CD4-positive, alpha-beta T cell treated with Interleukin-17A for 4 hours (primary cell): Measurements from ENCODE around the gene NCOA7.

Experiments
- DNase-seq: peaks from one replicate; pipeline ENCODE4 v3.0.0-alpha.2; 2020; ENCODE audit warnings: mixed read lengths

The NCOA7 gene

DNA sequence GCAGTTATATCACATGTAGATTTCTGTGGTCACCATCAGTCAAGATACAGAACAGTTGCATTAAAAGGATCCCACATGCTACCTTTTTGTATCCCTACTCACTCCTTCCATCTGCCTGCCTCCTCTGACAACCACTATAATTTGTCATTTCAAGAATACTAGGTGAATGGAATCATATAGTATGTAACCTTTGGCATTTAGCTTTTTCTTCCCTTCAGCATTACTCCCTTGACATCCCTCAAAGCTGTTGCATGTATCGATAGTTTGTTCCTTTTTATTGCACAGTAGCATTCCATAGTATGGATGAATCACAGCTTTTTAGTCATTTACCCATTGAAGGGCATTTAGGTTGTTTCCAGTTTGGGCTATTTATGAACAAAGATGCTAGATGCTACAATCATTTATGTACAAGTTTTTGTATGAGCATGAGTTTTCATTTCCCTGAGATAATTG, 26.1 kb downstream of the NCOA7 start:
- no peak for DNase-seq

DNA sequence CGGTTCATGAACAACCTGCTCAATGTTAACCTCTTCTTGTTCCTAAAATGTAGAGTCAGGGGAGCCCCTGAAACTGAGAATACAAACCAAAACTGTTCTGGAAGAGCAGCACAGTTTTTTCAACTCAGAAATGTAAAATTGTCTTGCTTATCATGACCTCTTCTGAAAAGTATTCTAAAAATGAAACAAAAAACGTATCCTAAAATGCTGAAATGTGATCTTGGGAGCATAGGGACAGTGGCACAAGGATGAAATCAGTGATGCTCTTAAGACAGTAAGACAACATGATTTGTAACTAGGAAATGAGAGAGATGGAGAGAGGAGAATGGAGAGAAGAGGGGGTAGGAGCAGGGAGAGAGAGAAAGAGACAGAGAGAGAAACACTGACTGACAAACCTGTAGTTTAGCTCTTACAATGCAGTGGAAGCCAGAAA, 27.5 kb downstream of the NCOA7 start:
- no peak for DNase-seq

DNA sequence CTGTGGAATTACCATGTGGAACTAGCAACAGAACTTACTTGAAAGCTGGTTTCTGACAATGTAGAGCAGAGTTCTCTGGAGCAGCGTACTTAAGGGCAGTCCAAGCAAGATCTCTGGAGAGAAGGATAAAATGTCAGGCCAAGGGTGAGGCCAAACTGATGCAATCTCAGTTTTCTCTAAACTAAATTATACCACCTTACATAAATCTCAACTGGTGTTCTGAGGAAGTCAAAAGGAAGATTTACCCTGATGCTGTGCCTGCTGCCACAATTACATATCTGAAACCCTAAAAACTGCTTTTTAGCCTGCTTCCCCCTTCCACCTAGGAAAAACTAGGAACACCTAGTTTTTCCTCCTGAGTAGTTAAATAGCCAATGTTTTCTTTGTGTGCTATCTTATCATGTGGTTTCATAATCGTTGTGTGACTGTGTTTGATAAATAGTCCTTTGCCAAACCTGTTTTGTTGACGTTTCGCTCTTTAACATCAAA, 28.1 kb downstream of the NCOA7 start:
- no peak for DNase-seq

DNA sequence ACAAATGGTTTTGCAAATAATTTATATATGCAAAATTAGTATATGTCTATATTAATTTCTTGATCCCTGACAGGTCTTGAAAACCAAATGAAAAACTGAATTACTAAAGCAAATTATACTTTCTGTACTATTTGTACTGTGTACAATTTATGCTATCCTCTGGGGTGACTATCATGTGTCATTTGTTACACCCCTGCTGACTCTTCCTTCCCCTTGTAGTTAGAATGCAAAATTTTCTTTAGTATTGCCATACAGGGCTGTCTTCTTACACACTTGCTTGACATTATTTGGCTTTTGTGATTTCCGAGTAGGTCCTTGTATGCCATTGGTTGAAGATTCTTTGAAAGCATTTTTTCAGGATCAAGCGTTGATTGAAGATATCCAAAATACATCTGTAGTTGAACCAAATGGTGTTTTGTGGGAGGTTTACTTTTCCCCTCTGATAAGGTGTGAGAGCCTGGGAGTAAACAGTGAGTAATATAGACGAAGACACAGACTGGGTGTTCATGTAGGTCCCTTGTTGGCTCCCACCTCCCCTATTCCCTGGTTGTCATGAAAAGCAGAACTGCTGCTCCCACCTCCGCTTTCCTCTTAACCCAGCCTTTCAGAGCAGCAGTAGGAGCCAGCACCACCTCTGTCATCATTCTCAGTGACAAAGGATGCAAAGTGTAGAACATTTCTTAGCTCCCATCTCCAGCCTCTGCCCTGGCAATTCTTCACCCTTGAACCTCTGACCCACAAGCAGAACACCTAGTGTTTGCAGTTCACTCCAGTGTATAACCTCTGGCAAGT, 29.0 kb downstream of the NCOA7 start:
- DNase-seq, result no peak

DNA sequence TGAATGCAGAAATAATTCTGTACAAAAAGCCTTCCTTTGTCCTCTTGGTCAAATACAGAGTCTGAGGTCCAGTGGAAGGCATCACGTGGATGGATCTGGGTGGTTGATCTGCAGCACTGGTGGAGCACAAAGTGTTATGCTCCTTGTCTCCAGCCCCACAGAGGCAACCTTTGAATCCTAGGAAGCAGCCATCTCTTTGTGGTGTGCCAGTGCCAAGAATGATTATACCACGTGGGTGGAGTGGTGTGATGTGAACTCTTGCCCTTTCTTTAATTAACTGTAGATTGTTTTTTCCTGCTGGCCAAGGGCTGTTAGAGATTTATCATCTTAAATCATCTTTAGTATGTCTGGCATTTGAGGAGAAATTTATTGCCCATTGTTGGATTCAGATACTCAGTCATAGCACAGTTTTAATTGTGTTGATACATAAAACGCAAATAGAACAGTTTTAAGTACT, 31.1 kb downstream of the NCOA7 start:
- DNase-seq, result no peak

DNA sequence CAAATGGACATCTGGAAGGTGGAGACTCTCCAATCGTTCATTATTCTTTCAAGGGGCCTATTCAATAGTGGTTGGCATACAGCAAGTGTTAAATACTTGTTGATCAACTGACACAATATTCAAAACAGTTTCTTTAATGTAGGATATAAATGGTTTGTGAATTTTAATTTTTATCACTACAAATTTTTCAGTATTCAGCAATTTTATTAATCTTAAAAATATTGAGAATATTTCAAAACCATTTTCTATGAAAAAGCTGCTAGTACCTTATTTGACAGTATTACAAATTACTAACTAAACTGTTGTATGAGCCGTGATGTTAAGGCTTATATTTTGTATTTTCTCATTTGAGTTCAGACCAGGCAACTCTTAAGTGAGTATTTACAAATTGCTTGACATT, 32.4 kb downstream of the NCOA7 start:
- DNase-seq, result no peak

DNA sequence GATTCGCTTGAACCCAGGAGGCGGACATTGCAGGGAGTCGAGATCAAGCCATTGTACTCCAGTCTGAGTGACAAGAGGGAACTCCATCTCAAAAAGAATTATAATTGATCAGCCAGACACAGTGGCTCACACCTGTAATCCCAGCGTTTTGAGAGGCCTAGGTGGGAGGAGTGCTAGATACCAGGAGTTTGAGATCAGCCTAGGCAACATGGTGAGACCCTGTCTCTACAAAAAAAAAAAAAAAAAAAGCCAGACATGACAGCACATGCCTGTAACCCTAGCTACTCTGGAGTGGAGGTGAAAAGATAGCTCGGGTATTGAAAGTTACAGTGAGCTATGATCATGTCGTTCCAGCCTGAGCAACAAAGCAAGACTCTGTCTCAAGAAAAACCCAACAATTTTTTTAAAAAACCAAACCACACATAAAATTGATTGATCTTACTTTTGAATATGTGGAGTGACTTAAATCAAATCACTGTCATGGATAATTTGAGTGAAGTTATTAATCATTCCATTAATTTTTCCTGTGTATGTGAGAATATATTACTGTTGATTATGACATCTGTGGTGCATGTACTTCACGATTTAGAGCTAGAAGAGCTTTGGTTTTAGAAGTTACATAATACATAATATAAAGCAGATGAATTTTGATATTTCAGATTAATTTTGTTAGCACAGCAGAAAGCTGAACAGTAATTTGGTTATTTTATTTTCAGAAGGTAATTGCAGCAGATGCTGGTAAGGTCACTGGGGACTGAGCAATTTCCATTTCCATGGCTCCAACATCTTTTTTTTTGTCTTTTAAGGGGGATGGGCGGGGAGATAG, 34.4 kb downstream of the NCOA7 start:
- no peak for DNase-seq

DNA sequence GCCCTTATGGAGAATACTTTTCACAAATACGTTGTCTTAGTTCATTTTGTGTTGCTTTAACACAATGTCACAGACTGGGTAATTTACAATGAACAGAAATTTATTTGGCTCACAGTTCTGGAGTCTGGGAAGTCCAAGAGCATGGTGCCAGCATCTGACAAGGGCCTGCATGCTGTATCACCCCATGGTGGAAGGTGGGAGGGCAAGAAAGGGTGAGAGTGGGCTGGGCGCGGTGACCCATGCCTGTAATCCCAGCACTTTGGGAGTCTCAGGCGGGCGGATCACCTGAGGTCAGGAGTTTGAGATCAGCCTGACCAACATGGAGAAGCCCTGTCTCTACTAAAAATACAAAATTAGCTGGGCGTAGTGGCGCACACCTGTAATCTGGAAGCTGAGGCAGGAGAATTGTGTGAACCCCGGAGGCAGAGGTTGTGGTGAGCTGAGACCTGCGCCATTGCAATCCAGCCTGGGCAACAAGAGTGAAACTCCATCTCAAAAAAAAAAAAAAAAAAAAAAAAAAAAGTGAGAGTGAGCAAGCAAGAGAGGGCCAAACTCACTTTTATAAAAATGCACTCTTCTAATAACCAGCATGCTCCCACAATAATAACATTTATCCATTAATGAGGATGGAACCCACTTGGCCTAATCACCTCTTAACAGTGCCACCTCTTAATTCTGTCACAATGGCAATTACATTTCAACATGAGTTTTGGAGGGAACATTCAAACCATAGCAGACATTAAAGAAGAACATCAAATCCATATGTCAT, 36.1 kb downstream of the NCOA7 start:
- DNase-seq, result no peak

DNA sequence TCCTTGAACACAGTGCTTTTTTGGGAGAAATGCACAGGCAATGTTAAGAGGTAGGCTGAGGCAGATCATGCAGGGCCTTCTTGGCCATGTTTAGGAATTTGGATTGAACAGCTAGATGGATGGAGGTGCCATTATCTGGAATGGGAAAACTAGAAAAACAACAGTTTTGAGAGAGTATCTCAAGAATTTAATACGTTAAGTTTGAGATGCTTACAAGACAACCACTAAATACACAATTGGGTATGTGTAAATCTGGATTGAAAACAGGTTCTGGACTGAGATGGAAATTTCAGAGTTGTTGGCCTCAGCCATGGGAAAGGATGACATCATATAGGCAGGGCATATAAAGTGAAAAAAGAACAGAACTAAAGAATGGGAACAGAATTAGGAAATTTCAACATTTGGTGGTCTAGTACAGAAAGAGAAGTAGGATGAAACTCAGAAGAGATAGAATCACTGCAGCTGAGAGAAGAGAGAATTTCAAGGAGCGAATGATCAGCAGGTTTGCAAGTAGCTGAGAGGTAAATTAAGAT, 37.1 kb downstream of the NCOA7 start:
- no peak for DNase-seq

DNA sequence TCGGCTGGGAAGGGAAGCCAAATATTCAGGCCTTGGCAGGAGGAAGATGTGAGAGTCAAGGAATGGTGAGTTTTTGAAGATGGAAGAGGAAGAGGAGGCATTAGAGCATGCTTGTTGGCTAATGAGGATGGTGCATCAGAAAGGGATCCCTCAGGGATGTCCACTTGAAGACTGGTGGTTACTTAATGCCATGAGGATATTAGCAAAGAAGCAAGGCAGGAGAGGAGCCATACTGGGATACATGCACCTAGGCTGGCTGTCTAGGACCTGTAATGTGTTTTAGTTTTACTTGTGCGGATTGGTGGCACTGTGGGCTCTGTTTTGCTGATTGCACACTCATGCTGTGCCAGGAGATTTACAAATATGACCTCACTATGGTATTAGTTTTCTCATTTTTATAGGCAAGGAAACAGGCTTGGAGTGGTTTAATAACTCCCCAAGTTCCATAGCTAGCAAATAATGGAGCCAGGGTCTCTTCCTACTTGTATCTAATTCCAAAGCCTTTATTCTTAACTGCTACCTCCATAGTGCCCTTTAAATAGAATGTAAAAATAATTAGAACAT, 37.8 kb downstream of the NCOA7 start:
- no peak for DNase-seq

DNA sequence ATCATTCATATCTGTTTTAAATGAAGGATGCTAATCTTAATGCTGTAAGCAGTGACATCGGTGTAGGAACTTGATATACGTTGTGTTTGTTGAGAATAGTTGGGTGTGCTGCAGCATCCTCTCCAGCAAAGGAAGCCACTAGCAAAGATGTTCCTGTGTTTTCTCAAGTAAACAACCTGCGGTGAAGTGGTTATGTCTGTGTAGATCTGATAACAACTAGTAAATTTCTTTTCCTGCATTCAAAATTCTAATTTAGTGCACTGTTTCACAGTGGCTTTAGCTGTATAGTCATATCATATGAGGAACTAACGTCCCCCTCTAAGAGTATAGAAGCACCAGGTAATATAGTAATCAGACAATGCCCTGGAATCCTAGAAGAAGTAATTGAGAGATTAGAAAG, 38.7 kb downstream of the NCOA7 start:
- peak; percentile 36 for DNase-seq

DNA sequence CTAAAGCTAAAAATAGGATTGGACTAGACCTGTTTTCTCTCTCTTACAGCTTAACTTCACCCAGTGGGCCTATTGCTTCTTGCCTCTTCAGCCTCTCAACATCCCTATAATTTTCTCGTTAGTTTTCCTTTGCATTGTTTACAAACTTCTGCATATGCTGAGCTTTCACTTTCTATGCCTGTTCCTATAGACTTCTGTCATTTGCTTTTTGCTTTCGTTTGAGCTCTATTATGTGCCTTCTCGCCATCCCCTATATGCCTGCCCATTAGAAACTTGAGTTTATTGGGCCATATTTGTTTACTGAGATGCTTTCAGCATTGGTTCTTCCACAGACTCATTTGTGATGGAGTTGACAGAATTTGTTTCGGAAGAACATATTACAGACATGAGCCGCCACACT, 40.9 kb downstream of the NCOA7 start:
- no peak for DNase-seq

DNA sequence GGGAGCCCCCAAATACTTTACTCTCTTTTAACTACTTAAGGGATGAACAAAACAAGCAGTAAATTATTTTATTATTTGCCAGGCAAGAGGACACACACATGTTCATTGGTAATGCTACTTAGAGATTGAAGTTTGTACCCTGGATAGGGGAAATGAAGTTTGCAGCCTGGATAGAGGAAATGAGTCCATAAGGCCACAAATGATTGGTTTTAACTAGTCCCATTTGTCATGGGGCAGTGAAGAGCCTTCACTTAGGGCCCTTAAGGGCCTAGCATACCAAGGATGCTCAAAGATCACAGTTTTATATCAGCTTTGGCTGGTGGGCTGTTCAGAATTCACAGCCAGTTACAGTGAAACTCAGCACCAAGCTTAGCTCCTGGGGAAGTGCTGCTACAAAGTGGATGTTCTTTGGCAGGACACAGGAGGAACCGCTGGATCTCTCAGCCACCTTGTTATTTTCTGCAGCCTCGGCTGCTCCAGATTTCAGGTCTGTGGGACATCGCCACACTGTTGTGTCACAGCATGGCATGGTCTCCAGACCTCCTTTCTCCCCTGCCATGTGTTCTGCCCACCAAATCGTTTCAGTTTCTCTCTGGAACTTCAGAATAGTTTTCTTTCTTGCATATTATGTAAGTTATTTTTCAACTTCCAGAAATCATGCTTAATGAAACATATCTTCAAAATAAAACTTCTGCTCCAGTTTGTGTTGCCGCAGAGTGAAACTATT, 41.8 kb downstream of the NCOA7 start:
- DNase-seq, result no peak

DNA sequence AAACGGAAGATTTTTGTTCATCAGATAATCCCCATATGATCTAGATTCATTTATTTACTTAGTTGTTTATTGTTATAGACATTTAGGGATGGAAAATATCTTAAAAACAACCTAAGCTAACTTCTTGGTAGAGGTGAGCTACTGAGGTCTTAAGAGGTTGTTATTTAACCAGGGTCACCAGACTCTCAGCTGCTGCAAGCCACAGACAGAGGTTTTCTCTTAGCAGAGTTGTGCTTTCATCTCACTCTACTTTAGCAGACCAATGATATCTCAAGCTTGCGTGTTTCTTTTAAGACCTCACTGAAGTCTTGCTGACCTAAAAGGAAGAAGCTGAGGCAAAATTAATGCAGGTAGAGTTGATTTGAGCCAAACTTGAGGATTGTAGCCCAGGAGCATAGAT, 43.6 kb downstream of the NCOA7 start:
- peak; percentile 23 for DNase-seq

DNA sequence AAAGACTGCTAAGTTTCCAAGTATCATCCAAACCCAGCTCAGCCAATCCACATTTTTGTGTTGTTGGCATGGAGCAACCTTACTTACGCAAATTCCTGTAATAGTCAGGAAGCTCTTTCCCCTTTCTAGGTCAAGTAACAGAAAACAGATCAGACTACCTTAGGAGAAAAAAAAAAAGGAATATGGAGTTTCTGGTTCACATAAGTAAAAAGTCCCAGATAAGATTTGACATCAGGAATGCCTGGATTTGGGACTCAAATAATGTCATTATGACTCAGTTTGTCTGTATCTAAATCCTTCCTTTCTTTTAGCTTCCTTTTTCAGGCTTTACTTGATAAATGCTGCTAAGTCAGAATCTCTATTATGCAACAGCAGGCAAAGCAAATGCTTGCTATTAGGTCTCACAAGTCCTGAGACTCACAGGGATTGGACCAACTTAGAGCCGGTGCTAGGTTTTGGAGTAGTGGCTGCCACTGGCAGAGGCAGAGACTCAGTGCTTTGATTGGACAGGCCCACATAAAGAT, 44.5 kb downstream of the NCOA7 start:
- DNase-seq, result no peak

DNA sequence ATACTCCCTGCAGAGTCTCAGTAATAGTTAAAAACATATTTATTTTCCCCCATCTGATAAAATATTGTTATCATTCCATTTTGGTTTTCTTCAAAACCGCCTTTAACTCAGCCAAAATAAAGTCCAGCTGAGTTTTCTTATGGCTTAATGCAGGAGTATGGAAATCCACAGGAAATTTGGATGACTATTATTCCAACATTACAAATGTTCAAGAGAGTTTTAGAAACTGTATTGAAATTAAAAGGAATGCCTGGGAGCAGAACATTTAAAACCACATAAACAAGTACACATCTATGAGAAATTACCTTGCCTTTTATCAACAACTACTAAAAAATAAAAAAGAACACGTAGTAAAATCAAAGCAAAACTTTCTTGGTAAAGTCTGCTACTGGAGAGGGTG, 45.7 kb downstream of the NCOA7 start:
- DNase-seq, result no peak

DNA sequence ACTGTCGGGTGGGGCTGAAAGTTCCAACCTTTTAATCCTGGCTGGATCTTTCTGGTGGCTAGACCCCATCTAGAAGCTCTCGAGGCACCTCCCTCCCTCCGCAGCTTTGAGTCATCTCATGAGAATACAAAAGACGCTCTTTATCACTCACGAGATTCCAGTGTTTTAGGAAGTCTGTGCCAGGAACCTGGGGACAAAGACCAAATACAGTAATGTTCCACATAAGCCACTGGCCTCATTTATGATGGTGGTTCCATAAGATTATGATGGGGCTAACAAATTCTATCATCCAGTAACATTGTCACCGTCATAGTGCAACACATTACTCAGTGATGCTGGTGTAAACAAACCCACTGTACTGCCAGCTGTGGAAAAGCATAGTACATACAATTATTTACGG, 48.7 kb downstream of the NCOA7 start:
- no peak for DNase-seq

DNA sequence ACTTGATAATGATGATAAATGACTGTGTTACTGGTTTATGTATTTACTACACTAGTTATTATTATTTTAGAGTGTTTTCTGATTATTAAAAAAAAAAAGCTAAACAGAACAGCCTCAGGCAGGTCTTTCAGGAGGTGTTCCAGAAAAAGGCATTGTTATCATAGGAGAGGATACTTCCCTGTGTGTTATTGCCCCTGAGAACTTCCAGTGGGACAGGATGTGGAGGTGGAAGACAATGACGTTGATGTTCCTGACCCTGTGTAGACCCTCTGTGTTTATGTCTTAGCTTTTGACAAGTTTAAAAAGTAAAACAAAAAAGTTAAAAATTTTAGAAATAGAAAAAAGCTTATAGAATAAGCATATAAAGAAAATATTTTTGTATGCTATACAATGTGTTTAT, 49.1 kb downstream of the NCOA7 start:
- no peak for DNase-seq

DNA sequence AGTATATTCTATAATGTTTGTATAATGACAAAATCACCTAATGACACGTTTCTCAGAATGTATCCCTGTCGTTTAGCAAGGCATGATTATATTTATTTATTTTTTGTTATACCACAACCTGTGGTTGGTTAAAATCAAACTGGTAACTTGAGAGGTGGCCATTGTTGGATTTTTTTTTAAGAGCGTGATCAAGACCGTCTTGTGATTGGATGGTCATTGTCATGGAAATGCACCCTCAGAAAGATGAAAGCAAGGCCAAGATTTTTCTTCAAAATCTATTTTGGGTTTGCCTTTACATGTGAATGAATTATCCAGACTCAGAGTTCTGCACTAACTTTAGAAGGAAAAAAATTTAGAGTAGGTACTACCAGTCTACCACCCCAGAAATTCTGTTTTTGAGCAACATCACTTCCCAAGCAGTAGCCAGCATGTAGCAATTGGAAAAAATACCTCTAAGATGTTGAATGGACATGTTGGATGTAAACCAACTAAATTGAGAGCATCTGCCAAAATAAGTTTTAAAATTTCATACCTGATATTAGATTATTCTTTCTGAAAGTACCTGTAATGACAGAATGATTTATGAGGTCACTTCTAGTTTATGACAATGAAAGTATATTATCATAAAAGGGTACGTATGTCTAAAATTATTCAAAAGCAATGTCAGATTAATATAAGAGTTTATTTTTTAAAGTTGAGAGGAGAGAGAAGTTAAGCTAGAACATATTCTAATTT, 50.8 kb downstream of the NCOA7 start:
- DNase-seq, result no peak

DNA sequence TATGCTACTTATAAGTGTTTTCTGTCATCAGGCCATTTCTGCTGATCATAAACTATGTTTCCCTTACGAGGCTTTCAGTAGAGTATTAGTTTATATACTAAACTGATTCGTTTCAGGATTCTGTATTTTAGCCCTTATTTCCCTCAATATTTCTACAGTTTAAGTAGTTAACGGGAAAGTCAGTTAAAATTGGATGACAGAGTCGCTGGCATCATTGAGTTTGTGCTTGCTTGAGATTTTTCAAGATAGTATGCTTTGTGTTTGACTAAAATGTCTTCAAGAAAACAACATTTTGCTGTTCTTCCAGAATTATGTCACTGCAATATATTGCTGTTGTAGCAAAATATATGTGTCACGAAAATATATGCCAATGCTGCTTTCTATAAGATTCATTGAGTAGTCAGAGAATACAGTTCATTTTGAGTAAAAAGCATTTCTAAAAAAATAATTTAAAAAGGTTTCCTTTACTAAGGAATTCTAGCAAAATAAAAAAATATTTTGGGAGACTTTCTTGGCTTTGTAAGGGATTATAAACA, 51.4 kb downstream of the NCOA7 start:
- DNase-seq, result no peak

DNA sequence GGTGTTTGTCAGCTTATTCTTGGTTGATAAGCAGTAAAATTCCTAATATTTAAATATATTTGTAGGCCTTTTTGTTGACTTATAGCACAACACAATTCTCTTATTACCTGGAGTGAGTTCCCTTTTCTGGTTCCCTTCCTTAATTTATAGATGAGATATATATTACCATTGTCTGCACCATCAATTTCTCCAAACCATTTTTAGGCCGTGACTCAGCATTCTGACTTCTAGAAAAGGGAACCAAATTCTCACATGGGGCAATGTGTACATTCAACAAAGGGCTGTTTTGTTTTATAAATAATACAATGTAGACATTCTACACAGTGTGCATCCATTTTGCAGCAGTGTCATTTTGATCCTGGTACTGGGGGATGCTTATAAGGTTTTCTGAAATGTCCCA, 52.8 kb downstream of the NCOA7 start:
- DNase-seq, result no peak
